ENCODE data around the gene MANEAL. TPM values are rescaled to one million over a fixed set of nuclear protein-coding genes. Genes with fewer than 3 reads are reported as not detected.

MANEAL gene
- total and polyA plus RNA-seq, 2 experiments from 2014 or later, result 2.3 to 3.5 TPM

GRCh38 chr1:37841652-37842051 lies 48.0 kb downstream of the MANEAL start:
- Histone ChIP-seq H3K36me3 (replicated peaks; ENCODE audit: insufficient read depth, low read depth) (peaks cover 3% of the 10 kb centered on the region), H3K27ac (no peak overlapping the region), H2AFZ (no peak overlapping the region), H3K9me3 (ENCODE audit: low read depth) (no peaks in the 10 kb centered on the region), H3K9me2 (replicated peaks; ENCODE audit: insufficient read depth) (no peaks in the 10 kb centered on the region), H3K79me2 (peaks cover 27% of the 10 kb centered on the region), H4K20me1 (ENCODE audit: insufficient read depth, poor library complexity, severe bottlenecking) (no peaks in the 10 kb centered on the region), H3K4me2 (no peak overlapping the region), H3K4me1 (ENCODE audit: insufficient read depth) (no peaks in the 10 kb centered on the region), H3K4me3 (no peak overlapping the region), H3K27me3 (no peaks in the 10 kb centered on the region)
- no peak for DNase-seq (ENCODE audit: low spot score)
- TF ChIP-seq CTCF (IDR thresholded peaks at IDR 0.05; ENCODE audit: poor library complexity) (no peak), EZH2phosphoT487 (IDR thresholded peaks at IDR 0.05; ENCODE audit: low read depth, severe bottlenecking, unreplicated experiment) (no peak), EZH2 (IDR thresholded peaks at IDR 0.05; ENCODE audit: borderline replicate concordance) (no peak)
- WGBS (ENCODE audit: low lambda C conversion rate, missing lambda C conversion rate), result 95% methylated on average over 3 of the region's 3 CpGs

- peaks cover under 1% of the 10 kb centered on the region for H3K36me3 ChIP-seq (replicated peaks; ENCODE audit: insufficient read depth, low read depth)
- H4K20me1 ChIP-seq (ENCODE audit: insufficient read depth, poor library complexity, severe bottlenecking), result peaks cover 7% of the 10 kb centered on the region
- H3K4me3 ChIP-seq, result no peak overlapping the region
- DNase-seq (ENCODE audit: low spot score), result no peak
- no peaks in the 10 kb centered on the region for H3K9me2 ChIP-seq (replicated peaks; ENCODE audit: insufficient read depth)
- H3K4me2 ChIP-seq, result no peak overlapping the region
- H3K4me1 ChIP-seq (ENCODE audit: insufficient read depth), result no peaks in the 10 kb centered on the region
- H2AFZ ChIP-seq, result no peak overlapping the region
- no peak overlapping the region for H3K27ac ChIP-seq
- H3K79me2 ChIP-seq, result peaks cover 54% of the 10 kb centered on the region
- H3K9me3 ChIP-seq (ENCODE audit: low read depth), result no peaks in the 10 kb centered on the region
- TF ChIP-seq EZH2 (IDR thresholded peaks at IDR 0.05; ENCODE audit: borderline replicate concordance) (no peak), EZH2phosphoT487 (IDR thresholded peaks at IDR 0.05; ENCODE audit: low read depth, severe bottlenecking, unreplicated experiment) (no peak), CTCF (IDR thresholded peaks at IDR 0.05; ENCODE audit: poor library complexity) (no peak)
- no peaks in the 10 kb centered on the region for H3K27me3 ChIP-seq
Measured at GRCh38 chr1:37844536-37844935, 50.9 kb downstream of the MANEAL start.

GRCh38 chr1:37845049-37845646 lies 51.5 kb downstream of the MANEAL start:
- no peaks in the 10 kb centered on the region for H3K4me1 ChIP-seq (ENCODE audit: insufficient read depth)
- WGBS (ENCODE audit: low lambda C conversion rate, missing lambda C conversion rate), result 77% methylated on average over 5 of the region's 5 CpGs
- H3K9me3 ChIP-seq (ENCODE audit: low read depth), result no peaks in the 10 kb centered on the region
- H3K36me3 ChIP-seq (replicated peaks; ENCODE audit: insufficient read depth, low read depth), result no peaks in the 10 kb centered on the region
- H3K27me3 ChIP-seq, result no peaks in the 10 kb centered on the region
- peaks cover 60% of the 10 kb centered on the region for H3K79me2 ChIP-seq
- H2AFZ ChIP-seq, result no peak overlapping the region
- no peak for TF ChIP-seq EZH2phosphoT487 (IDR thresholded peaks at IDR 0.05; ENCODE audit: low read depth, severe bottlenecking, unreplicated experiment)
- TF ChIP-seq CTCF (IDR thresholded peaks at IDR 0.05; ENCODE audit: poor library complexity), result no peak
- no peak for TF ChIP-seq EZH2 (IDR thresholded peaks at IDR 0.05; ENCODE audit: borderline replicate concordance)
- no peak for DNase-seq (ENCODE audit: low spot score)
- no peak overlapping the region for H3K4me2 ChIP-seq
- H3K27ac ChIP-seq, result no peak overlapping the region
- peaks cover 7% of the 10 kb centered on the region for H4K20me1 ChIP-seq (ENCODE audit: insufficient read depth, poor library complexity, severe bottlenecking)
- H3K9me2 ChIP-seq (replicated peaks; ENCODE audit: insufficient read depth), result no peaks in the 10 kb centered on the region
- H3K4me3 ChIP-seq, result no peak overlapping the region
